DOHH2 (cell line): Measurements from ENCODE around the gene NRCAM.

Source experiments
- H3F3A ChIP-seq: fragments of 200-600 bp; sonication (generic), shearing (Covaris generic); 2 replicates; pipeline ENCODE4 v1.6.0; 2016; ENCODE audit warnings: antibody characterized with exemption, mild to moderate bottlenecking; ENCODE audit not compliant: control insufficient read depth, insufficient read depth
- H3K27ac ChIP-seq: fragments of 200-600 bp; sonication (generic); 2 replicates; pipeline ENCODE4 v1.5.1; 2014; ENCODE audit warnings: low read depth, mild to moderate bottlenecking, low read length, moderate library complexity
- H3K27me3 ChIP-seq: fragments of 200-600 bp; sonication (generic); 2 replicates; pipeline ENCODE4 v1.6.1; 2014; ENCODE audit warnings: mild to moderate bottlenecking, low read length, mixed read lengths; ENCODE audit not compliant: control insufficient read depth
- H3K36me3 ChIP-seq: fragments of 200-600 bp; sonication (generic); 2 replicates; pipeline ENCODE4 v1.6.1; 2014; ENCODE audit warnings: mild to moderate bottlenecking, low read length, moderate library complexity, mixed read lengths; ENCODE audit not compliant: control insufficient read depth
- H3K4me1 ChIP-seq: fragments of 200-600 bp; sonication (generic); 2 replicates; pipeline ENCODE4 v1.6.1; 2014; ENCODE audit warnings: mild to moderate bottlenecking, low read length, mixed read lengths; ENCODE audit not compliant: control insufficient read depth
- H3K4me2 ChIP-seq: fragments of 200-600 bp; sonication (generic); 2 replicates; pipeline ENCODE4 v1.6.0; 2014; ENCODE audit warnings: mild to moderate bottlenecking, low read length, moderate library complexity
- H3K4me3 ChIP-seq: fragments of 200-600 bp; sonication (generic); 2 replicates; pipeline ENCODE4 v1.5.1; 2014; ENCODE audit warnings: mild to moderate bottlenecking, low read length, mixed read lengths
- H3K79me2 ChIP-seq: fragments of 200-600 bp; sonication (generic); 2 replicates; pipeline ENCODE4 v1.6.1; 2014; ENCODE audit warnings: mild to moderate bottlenecking, low read length, mixed read lengths; ENCODE audit not compliant: control insufficient read depth
- H3K9me2 ChIP-seq: fragments of 200-600 bp; sonication (generic); replicated peaks from 2 replicates; pipeline ENCODE4 v1.6.1; 2014; ENCODE audit warnings: mild to moderate bottlenecking, low read length, mixed read lengths; ENCODE audit not compliant: control insufficient read depth
- H3K9me3 ChIP-seq: fragments of 200-600 bp; sonication (generic); 2 replicates; pipeline ENCODE4 v1.6.1; 2014; ENCODE audit warnings: antibody characterized with exemption, low read length, mixed read lengths; ENCODE audit not compliant: control insufficient read depth, insufficient read depth
- H4K20me1 ChIP-seq: fragments of 200-600 bp; sonication (generic); 2 replicates; pipeline ENCODE4 v1.6.0; 2014; ENCODE audit warnings: low read depth, mild to moderate bottlenecking, antibody characterized with exemption, low read length, moderate library complexity; ENCODE audit not compliant: control insufficient read depth, insufficient read depth
- EZH2phosphoT487 ChIP-seq: fragments of 200-600 bp; sonication (generic); IDR thresholded peaks from 2 replicates; pipeline ENCODE4 v1.6.1; 2017; ENCODE audit warnings: borderline replicate concordance, mild to moderate bottlenecking, antibody characterized with exemption, low read length, moderate library complexity, mixed read lengths
- TF ChIP-seq, protein P1 (sequence below): fragments of 200-600 bp; sonication (generic); IDR thresholded peaks from one replicate; pipeline ENCODE4 v1.5.1; 2014; ENCODE audit warnings: antibody characterized with exemption, mild to moderate bottlenecking, low read depth, low read length; ENCODE audit not compliant: poor library complexity, severe bottlenecking

NRCAM gene

DNA sequence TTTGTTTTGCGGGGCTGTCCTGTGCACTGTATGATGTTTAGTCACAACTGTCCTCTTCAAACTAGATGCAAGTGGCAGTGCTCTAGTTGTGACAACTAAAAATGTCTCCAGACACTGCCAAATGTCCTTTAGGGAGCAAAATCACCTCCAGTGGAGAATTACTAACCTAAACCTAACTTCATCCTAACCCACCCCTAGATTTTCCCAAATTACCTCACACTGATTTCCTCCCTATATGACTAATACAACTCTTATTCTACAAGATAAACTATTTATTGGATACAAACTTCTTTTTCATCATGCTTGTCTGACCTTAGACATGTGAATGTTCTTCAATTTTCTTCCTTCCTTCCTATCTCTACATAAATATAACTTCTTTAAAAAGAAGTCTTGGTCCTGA, 43.3 kb upstream of the NRCAM start:
- Histone ChIP-seq H3F3A (peaks cover 13% of the 10 kb centered on the region), H3K4me3 (no peak overlapping the region), H3K79me2 (peaks cover 10% of the 10 kb centered on the region), H3K4me2 (no peak overlapping the region), H3K9me3 (no peaks in the 10 kb centered on the region), H3K4me1 (peaks cover 46% of the 10 kb centered on the region), H3K9me2 (no peaks in the 10 kb centered on the region), H3K36me3 (peaks cover 38% of the 10 kb centered on the region), H3K27ac (no peak overlapping the region), H4K20me1 (no peaks in the 10 kb centered on the region), H3K27me3 (no peaks in the 10 kb centered on the region)
- TF ChIP-seq, protein P1, sequence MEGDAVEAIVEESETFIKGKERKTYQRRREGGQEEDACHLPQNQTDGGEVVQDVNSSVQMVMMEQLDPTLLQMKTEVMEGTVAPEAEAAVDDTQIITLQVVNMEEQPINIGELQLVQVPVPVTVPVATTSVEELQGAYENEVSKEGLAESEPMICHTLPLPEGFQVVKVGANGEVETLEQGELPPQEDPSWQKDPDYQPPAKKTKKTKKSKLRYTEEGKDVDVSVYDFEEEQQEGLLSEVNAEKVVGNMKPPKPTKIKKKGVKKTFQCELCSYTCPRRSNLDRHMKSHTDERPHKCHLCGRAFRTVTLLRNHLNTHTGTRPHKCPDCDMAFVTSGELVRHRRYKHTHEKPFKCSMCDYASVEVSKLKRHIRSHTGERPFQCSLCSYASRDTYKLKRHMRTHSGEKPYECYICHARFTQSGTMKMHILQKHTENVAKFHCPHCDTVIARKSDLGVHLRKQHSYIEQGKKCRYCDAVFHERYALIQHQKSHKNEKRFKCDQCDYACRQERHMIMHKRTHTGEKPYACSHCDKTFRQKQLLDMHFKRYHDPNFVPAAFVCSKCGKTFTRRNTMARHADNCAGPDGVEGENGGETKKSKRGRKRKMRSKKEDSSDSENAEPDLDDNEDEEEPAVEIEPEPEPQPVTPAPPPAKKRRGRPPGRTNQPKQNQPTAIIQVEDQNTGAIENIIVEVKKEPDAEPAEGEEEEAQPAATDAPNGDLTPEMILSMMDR: no peak
- TF ChIP-seq EZH2phosphoT487: no peak

DNA sequence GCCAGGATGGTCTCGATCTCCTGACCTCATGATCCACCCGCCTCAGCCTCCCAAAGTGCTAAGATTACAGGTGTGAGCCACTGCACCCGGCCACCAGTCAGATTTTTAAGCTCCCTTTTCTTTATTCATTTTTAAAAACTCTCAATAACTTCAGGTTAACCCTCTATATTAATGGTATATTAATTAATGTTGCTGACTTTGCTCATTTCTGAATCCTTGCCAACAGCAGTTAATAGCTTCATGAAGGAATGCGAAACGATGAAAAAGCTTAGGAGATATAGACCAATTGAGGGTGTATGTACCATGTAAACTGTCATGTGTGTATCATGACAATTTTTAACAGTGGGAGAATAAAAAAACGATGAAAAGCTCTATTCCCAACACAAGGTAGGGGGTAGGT, 42.2 kb upstream of the NRCAM start:
- Histone ChIP-seq H3K4me2 (no peak overlapping the region), H3F3A (peaks cover 6% of the 10 kb centered on the region), H3K36me3 (peaks cover 38% of the 10 kb centered on the region), H4K20me1 (no peaks in the 10 kb centered on the region), H3K9me2 (no peaks in the 10 kb centered on the region), H3K4me1 (peaks cover 35% of the 10 kb centered on the region), H3K27me3 (no peaks in the 10 kb centered on the region), H3K9me3 (no peaks in the 10 kb centered on the region), H3K79me2 (peaks cover 7% of the 10 kb centered on the region), H3K4me3 (no peak overlapping the region), H3K27ac (no peak overlapping the region)
- no peak for TF ChIP-seq EZH2phosphoT487
- TF ChIP-seq, protein P1: no peak

- TF ChIP-seq, protein P1: peak; percentile 93
- no peak for TF ChIP-seq EZH2phosphoT487
- H3K4me1 ChIP-seq: peaks cover 23% of the 10 kb centered on the region
- peak overlapping the region; percentile 28; the same call in 1 of the 2 replicates for H3K4me2 ChIP-seq
- H3K9me2 ChIP-seq: no peaks in the 10 kb centered on the region
- H3F3A ChIP-seq: no peaks in the 10 kb centered on the region
- no peak overlapping the region for H3K4me3 ChIP-seq
- H4K20me1 ChIP-seq: no peaks in the 10 kb centered on the region
- H3K36me3 ChIP-seq: peaks cover 35% of the 10 kb centered on the region
- H3K27me3 ChIP-seq: no peaks in the 10 kb centered on the region
- H3K9me3 ChIP-seq: no peaks in the 10 kb centered on the region
- H3K79me2 ChIP-seq: no peaks in the 10 kb centered on the region
- H3K27ac ChIP-seq: no peak overlapping the region
Observed at GRCh38 chr7:108497082-108497725, 41.0 kb upstream of the NRCAM start.
